GM23338 (cell line): ENCODE results near the gene MROH2A. TPM values are rescaled to one million over a fixed set of nuclear protein-coding genes. Genes with fewer than 3 reads are reported as not detected.

ENCODE experiments used
- ATAC-seq: fragments of 200-7000 bp; cut with Tn5 transposase; 3 replicates; pipeline ENCODE4 v1.9.1; 2020
- DNase-seq: peaks from one replicate; pipeline ENCODE4 v3.0.0-alpha.2; 2015; ENCODE audit warnings: low spot score
- H2AFZ ChIP-seq: fragments of 200-600 bp; sonication (generic); 2 replicates; pipeline ENCODE4 v1.8.0; 2016; ENCODE audit warnings: antibody characterized with exemption, mild to moderate bottlenecking, moderate library complexity
- H3F3A ChIP-seq: fragments of 200-600 bp; sonication (generic); replicated peaks from 2 replicates; pipeline ENCODE4 v1.8.0; 2017; ENCODE audit warnings: antibody characterized with exemption, mixed run types, low read depth
- H3K27ac ChIP-seq: fragments of 200-600 bp; sonication (generic); 2 replicates; pipeline ENCODE4 v1.6.1; 2016; ENCODE audit warnings: low read depth
- H3K27me3 ChIP-seq: fragments of 200-600 bp; sonication (generic); 2 replicates; pipeline ENCODE4 v1.8.0; 2016; ENCODE audit warnings: mild to moderate bottlenecking, mixed run types, moderate library complexity; ENCODE audit not compliant: insufficient read depth
- H3K36me3 ChIP-seq: fragments of 200-600 bp; sonication (generic); 2 replicates; pipeline ENCODE4 v1.8.0; 2016; ENCODE audit warnings: mild to moderate bottlenecking; ENCODE audit not compliant: insufficient read depth
- H3K4me1 ChIP-seq: fragments of 200-600 bp; sonication (generic); 2 replicates; pipeline ENCODE4 v1.8.0; 2016; ENCODE audit warnings: mild to moderate bottlenecking, moderate library complexity; ENCODE audit not compliant: insufficient read depth
- H3K4me2 ChIP-seq: fragments of 200-600 bp; sonication (generic); 2 replicates; pipeline ENCODE4 v1.7.1; 2017; ENCODE audit warnings: mixed run types
- H3K4me3 ChIP-seq: fragments of 200-600 bp; sonication (generic); 2 replicates; pipeline ENCODE4 v1.6.1; 2016; ENCODE audit warnings: mixed run types
- H3K79me2 ChIP-seq: fragments of 200-600 bp; sonication (generic); replicated peaks from 2 replicates; pipeline ENCODE4 v1.8.0; 2017; ENCODE audit warnings: mild to moderate bottlenecking; ENCODE audit not compliant: insufficient read depth
- H3K9me2 ChIP-seq: fragments of 200-600 bp; sonication (generic); 2 replicates; pipeline ENCODE4 v1.8.0; 2017; ENCODE audit not compliant: insufficient read depth
- H4K20me1 ChIP-seq: fragments of 200-600 bp; sonication (generic); replicated peaks from 2 replicates; pipeline ENCODE4 v1.8.0; 2017; ENCODE audit warnings: mild to moderate bottlenecking; ENCODE audit not compliant: insufficient read depth
- H3K27ac Mint-ChIP-seq: 2 replicates; pipeline ENCODE4 v1.8.0; 2020; ENCODE audit warnings: inconsistent platforms, mild to moderate bottlenecking, moderate library complexity, mixed read lengths
- H3K27me3 Mint-ChIP-seq: 3 replicates; pipeline ENCODE4 v1.8.0; 2022; ENCODE audit warnings: low read depth, mild to moderate bottlenecking, moderate library complexity, mixed read lengths, inconsistent platforms; ENCODE audit not compliant: insufficient read depth, poor library complexity
- H3K36me3 Mint-ChIP-seq: 3 replicates; pipeline ENCODE4 v1.8.0; 2021; ENCODE audit warnings: low read depth, mild to moderate bottlenecking, inconsistent platforms, moderate library complexity, mixed read lengths
- H3K4me1 Mint-ChIP-seq: 3 replicates; pipeline ENCODE4 v1.8.0; 2020; ENCODE audit warnings: mild to moderate bottlenecking, inconsistent platforms, mixed read lengths
- H3K4me3 Mint-ChIP-seq: 3 replicates; pipeline ENCODE4 v1.8.0; 2021; ENCODE audit warnings: moderate library complexity, mild to moderate bottlenecking, inconsistent platforms, mixed read lengths
- H3K9me3 Mint-ChIP-seq: 3 replicates; pipeline ENCODE4 v1.8.0; 2020; ENCODE audit warnings: moderate library complexity, mild to moderate bottlenecking, inconsistent platforms, mixed read lengths
- CREB1 ChIP-seq: fragments of 250-450 bp; sonication (Bioruptor Pico); IDR thresholded peaks from 2 replicates; pipeline ENCODE4 v1.5.0; 2020; ENCODE audit warnings: low read depth, mild to moderate bottlenecking, moderate library complexity
- CTCF ChIP-seq, 2 experiments: fragments of 200-600 bp in 1 of 2; sonication (generic) in 1 of 2; conservative IDR thresholded peaks; 2 replicates each; pipeline versions ENCODE4 v1.5.1 to v1.6.1; 2016 to 2017; ENCODE audit warnings: antibody characterized with exemption in 2 of 2, low read depth in 2 of 2, mild to moderate bottlenecking in 2 of 2, moderate library complexity in 1 of 2
- ETS1 ChIP-seq: IDR thresholded peaks from 2 replicates; pipeline ENCODE4 v1.6.1; 2016; ENCODE audit warnings: antibody characterized with exemption
- EZH2 ChIP-seq: fragments of 200-600 bp; sonication (generic); IDR thresholded peaks from one replicate; pipeline ENCODE4 v1.8.0; 2017; ENCODE audit warnings: antibody characterized with exemption, mild to moderate bottlenecking, low read depth; ENCODE audit not compliant: unreplicated experiment
- EZH2phosphoT487 ChIP-seq: fragments of 200-600 bp; sonication (generic); IDR thresholded peaks from one replicate; pipeline ENCODE4 v1.8.1; 2018; ENCODE audit warnings: antibody characterized with exemption; ENCODE audit not compliant: unreplicated experiment
- NANOG ChIP-seq: IDR thresholded peaks from 2 replicates; pipeline ENCODE4 v1.6.1; 2016; ENCODE audit warnings: antibody characterized with exemption, borderline replicate concordance
- POLR2AphosphoS5 ChIP-seq: IDR thresholded peaks from 2 replicates; pipeline ENCODE4 v1.6.1; 2016; ENCODE audit warnings: antibody characterized with exemption, low read depth
- REST ChIP-seq: IDR thresholded peaks from one replicate; pipeline ENCODE4 v1.6.1; 2018; ENCODE audit warnings: antibody characterized with exemption; ENCODE audit not compliant: unreplicated experiment
- STAT1 ChIP-seq: IDR thresholded peaks from one replicate; pipeline ENCODE4 v1.6.1; 2016; ENCODE audit warnings: antibody characterized with exemption; ENCODE audit not compliant: unreplicated experiment
- ZNF114 ChIP-seq: fragments of 250-450 bp; sonication (Bioruptor Pico); IDR thresholded peaks from 2 replicates; pipeline ENCODE4 v1.5.0; 2020; ENCODE audit warnings: mild to moderate bottlenecking, moderate library complexity
- ZNF331 ChIP-seq: fragments of 250-450 bp; sonication (Bioruptor Pico); IDR thresholded peaks from 2 replicates; pipeline ENCODE4 v1.5.0; 2020; ENCODE audit warnings: low read depth, mild to moderate bottlenecking, moderate library complexity
- polyA plus RNA-seq: library from polyadenylated mRNA; unstranded; fragments of >200 nt; fragmentation: Nextera tagmentation; extraction: Ambion mirVana; gene quantifications from 2 replicates; pipeline ENCODE4 v1.2.1, GENCODE V29; 2016
- total RNA-seq: library from RNA; depleted of rRNA; stranded (reverse); fragments of >200 nt; shearing (Covaris generic); gene quantifications from 2 replicates; pipeline ENCODE4 v1.2.3, GENCODE V29; 2014

MROH2A gene
- total and polyA plus RNA-seq, 2 experiments from 2014 or later, result not detected

GRCh38 chr2:233791151-233791882, 13.2 kb downstream of the MROH2A start:
- Histone ChIP-seq H3K36me3 (no peaks in the 10 kb centered on the region), H3K4me2 (no peak overlapping the region), H3K9me2 (no peaks in the 10 kb centered on the region), H3K27me3 (no peaks in the 10 kb centered on the region), H3F3A (no peaks in the 10 kb centered on the region), H3K27ac (no peak overlapping the region), H2AFZ (no peak overlapping the region), H4K20me1 (no peaks in the 10 kb centered on the region), H3K4me3 (no peak overlapping the region), H3K4me1 (no peaks in the 10 kb centered on the region), H3K79me2 (no peaks in the 10 kb centered on the region)
- Mint-ChIP-seq H3K27me3 (peaks cover 11% of the 10 kb centered on the region), H3K9me3 (peaks cover 12% of the 10 kb centered on the region), H3K27ac (no peak overlapping the region), H3K36me3 (no peaks in the 10 kb centered on the region; the same call in 2 of the 3 replicates), H3K4me1 (no peaks in the 10 kb centered on the region; the same call in 2 of the 3 replicates), H3K4me3 (no peak overlapping the region)
- DNase-seq, result no peak
- ATAC-seq, result no peak
- TF ChIP-seq REST (no peak), ZNF114 (CRISPR knock-in tag) (no peak)

- H4K20me1 ChIP-seq, result no peaks in the 10 kb centered on the region
- no peaks in the 10 kb centered on the region for H3K79me2 ChIP-seq
- Mint-ChIP-seq H3K27ac (no peak overlapping the region), H3K4me1 (no peaks in the 10 kb centered on the region; the same call in 2 of the 3 replicates), H3K4me3 (no peak overlapping the region), H3K36me3 (no peaks in the 10 kb centered on the region; the same call in 2 of the 3 replicates), H3K9me3 (peaks cover 12% of the 10 kb centered on the region), H3K27me3 (peaks cover 11% of the 10 kb centered on the region)
- no peaks in the 10 kb centered on the region for H3F3A ChIP-seq
- ATAC-seq (no peak), DNase-seq (no peak)
- no peak overlapping the region for H3K27ac ChIP-seq
- no peak overlapping the region for H3K4me3 ChIP-seq
- H2AFZ ChIP-seq, result no peak overlapping the region
- no peaks in the 10 kb centered on the region for H3K27me3 ChIP-seq
- H3K4me2 ChIP-seq, result no peak overlapping the region
- no peaks in the 10 kb centered on the region for H3K36me3 ChIP-seq
- no peaks in the 10 kb centered on the region for H3K4me1 ChIP-seq
- H3K9me2 ChIP-seq, result no peaks in the 10 kb centered on the region
- TF ChIP-seq POLR2AphosphoS5 (no peak), EZH2phosphoT487 (no peak), ZNF114 (CRISPR knock-in tag) (no peak), REST (no peak), NANOG (no peak), STAT1 (no peak), CTCF (conservative IDR thresholded peaks at IDR 0.05; ENCODE audit: low read depth in 2 of 2) (no peak), CREB1 (CRISPR knock-in tag) (no peak), ZNF331 (CRISPR knock-in tag) (no peak), ETS1 (no peak), EZH2 (no peak)
These were observed 13.8 kb downstream of the MROH2A start for GRCh38 chr2:233791883-233792329.
